ENCODE data around the gene TRIB2. TPM values are rescaled to one million over a fixed set of nuclear protein-coding genes. Genes with fewer than 3 reads are reported as not detected.

TRIB2 gene
- total and polyA plus RNA-seq, 2 donors (not counting 3 experiments of a cell fraction or from before 2014, with no cell fraction given) = 15.8 to 20.5 TPM

GRCh38 chr2:12672711-12673315 lies 43.9 kb upstream of the TRIB2 start:
- FAIRE-seq (no peak), DNase-seq (ENCODE audit: low read depth, low spot score) (peak; percentile 38)
- H4K20me1 ChIP-seq (replicated peaks; ENCODE audit: control insufficient read depth, extremely low read depth, insufficient read depth, low read length) = no peaks in the 10 kb centered on the region
- no peaks in the 10 kb centered on the region for H3K27me3 ChIP-seq (ENCODE audit: control insufficient read depth in 2 of 2, insufficient read depth in 2 of 2, low read length in 2 of 2)
- no peaks in the 10 kb centered on the region for H3K9me3 ChIP-seq (replicated peaks; ENCODE audit: control insufficient read depth, insufficient read depth, low read length)
- peak overlapping the region; percentile 1 for H3K4me2 ChIP-seq (ENCODE audit: insufficient read depth, low read length)
- H3K4me3 ChIP-seq (replicated peaks in 1 of 3; ENCODE audit: insufficient read depth in 1 of 3, low read depth in 1 of 3, low read length in 3 of 3) = no peak overlapping the region
- peak overlapping the region; percentile 81 for H2AFZ ChIP-seq (ENCODE audit: low read depth, low read length)
- H3K4me1 ChIP-seq (ENCODE audit: control insufficient read depth, extremely low read depth, insufficient read depth, low read length) = peaks cover 33% of the 10 kb centered on the region
- no peak for TF ChIP-seq MAX (IDR thresholded peaks at IDR 0.05; ENCODE audit: insufficient read depth, insufficient read length)
- no peak for TF ChIP-seq POLR2AphosphoS5 (IDR thresholded peaks at IDR 0.05; ENCODE audit: insufficient read depth, low read depth, low read length)
- TF ChIP-seq JUN (IDR thresholded peaks at IDR 0.05; ENCODE audit: borderline replicate concordance, insufficient read depth, insufficient read length, low read depth) = no peak
- TF ChIP-seq EZH2 (IDR thresholded peaks at IDR 0.05; ENCODE audit: borderline replicate concordance, low read depth, low read length, severe bottlenecking) = no peak
- no peak for TF ChIP-seq MYC (IDR thresholded peaks at IDR 0.05; ENCODE audit: low read depth, low read length)
- no peak for TF ChIP-seq CTCF (IDR thresholded peaks at IDR 0.05; ENCODE audit: extremely low read depth in 1 of 2, insufficient read depth in 1 of 2, low read depth in 1 of 2, low read length in 2 of 2)
- no peak for TF ChIP-seq GATA2 (IDR thresholded peaks at IDR 0.05; ENCODE audit: insufficient read depth, insufficient read length, low read depth, low read length)
- no peak for TF ChIP-seq FOS (IDR thresholded peaks at IDR 0.05; ENCODE audit: borderline replicate concordance, insufficient read depth, low read length)
- no peak for TF ChIP-seq POLR2A (IDR thresholded peaks at IDR 0.05; ENCODE audit: low read depth, low read length)
- peak overlapping the region; percentile 65 for H3K27ac ChIP-seq (ENCODE audit: insufficient read depth, low read depth, low read length)
- H3K36me3 ChIP-seq (ENCODE audit: control insufficient read depth in 2 of 2, extremely low read depth in 1 of 2, insufficient read depth in 2 of 2, low read length in 2 of 2) = no peaks in the 10 kb centered on the region
- ChIA-PET CTCF (interaction anchor here (0.6 to 4.9 kb wide), 5 partner anchors 8 to 335 kb away, joined by 3 to 36 read pairs (median 3); partner anchors contain the start of gene TRIB2), POLR2A (interaction anchor here (1.7 kb wide), 1 partner anchor 44 kb away, joined by 8 read pairs; the partner anchor contains the start of gene TRIB2)
- H3K79me2 ChIP-seq (ENCODE audit: control insufficient read depth, insufficient read depth, low read length) = no peaks in the 10 kb centered on the region
- no peak overlapping the region for H3K9ac ChIP-seq (replicated peaks; ENCODE audit: extremely low read depth, insufficient read depth, low read length)
- BruUV-seq (replicated peaks) = no TSS peak
- dilution Hi-C loops (cut with MboI; ENCODE audit: extremely low pct_ligation_motif_present, low sequenced_read_pairs) (no loop called here), intact Hi-C loops (cut with micrococcal nuclease) (loop anchor here (2.0 to 5.0 kb wide), 4 partner anchors 116 to 516 kb away; no protein-coding TSS in a partner anchor)
- H3K9me1 ChIP-seq (replicated peaks; ENCODE audit: control insufficient read depth, extremely low read depth, insufficient read depth, low read length) = no peaks in the 10 kb centered on the region
